H1 (cell line): ENCODE data around the gene CTPS1. TPM values are rescaled to one million over a fixed set of nuclear protein-coding genes. Genes with fewer than 3 reads are reported as not detected.

Experiments used
- GTF2F1 ChIP-seq: IDR thresholded peaks from 2 replicates; pipeline ENCODE4 v1.6.1; 2012; ENCODE audit warnings: low read depth, low read length, improper control_type of control experiment, borderline replicate concordance
- USF2 ChIP-seq: IDR thresholded peaks from 2 replicates; pipeline ENCODE4 v1.6.1; 2011; ENCODE audit warnings: low read length, improper control_type of control experiment
- polyA plus RNA-seq, 7 experiments: library from polyadenylated mRNA; depleted of rRNA in 3 of 7; stranded (reverse) in 5 of 7; unstranded in 2 of 7; fragments of >200 nt in 5 of 7; fragments of 200-250 nt in 2 of 7; gene quantifications; 1 replicate in 5 of 7; 2 replicates in 1 of 7; 4 replicates in 1 of 7; pipeline versions ENCODE4 v1.2.1 to v1.2.3, GENCODE V29; 2011 to 2013; ENCODE audit warnings: missing spikeins in 2 of 7, mixed read lengths in 2 of 7
- total RNA-seq: library from RNA; stranded (reverse); fragmentation: NEBNext Ultra II Directional; extraction: Animal tissue kit (Norgen Biotek cat#: 25700); gene quantifications from 2 replicates; pipeline ENCODE4 v1.2.1, GENCODE V29; 2021

The CTPS1 gene
- total and polyA plus RNA-seq, 2 of the 8 experiments (the other 6 are each of a cell fraction or from before 2014, with no cell fraction given), result 35.5 to 103 TPM

GRCh38 chr1:40981691-40982448 is 2.4 kb downstream of the CTPS1 start (continued):
- TF ChIP-seq GTF2F1, result no peak
- no peak for TF ChIP-seq USF2
- TF ChIP-seq, all 59 proteins: peak for 0
